ENCODE measurements around the gene ZNF454.

ZNF454 gene

DNA sequence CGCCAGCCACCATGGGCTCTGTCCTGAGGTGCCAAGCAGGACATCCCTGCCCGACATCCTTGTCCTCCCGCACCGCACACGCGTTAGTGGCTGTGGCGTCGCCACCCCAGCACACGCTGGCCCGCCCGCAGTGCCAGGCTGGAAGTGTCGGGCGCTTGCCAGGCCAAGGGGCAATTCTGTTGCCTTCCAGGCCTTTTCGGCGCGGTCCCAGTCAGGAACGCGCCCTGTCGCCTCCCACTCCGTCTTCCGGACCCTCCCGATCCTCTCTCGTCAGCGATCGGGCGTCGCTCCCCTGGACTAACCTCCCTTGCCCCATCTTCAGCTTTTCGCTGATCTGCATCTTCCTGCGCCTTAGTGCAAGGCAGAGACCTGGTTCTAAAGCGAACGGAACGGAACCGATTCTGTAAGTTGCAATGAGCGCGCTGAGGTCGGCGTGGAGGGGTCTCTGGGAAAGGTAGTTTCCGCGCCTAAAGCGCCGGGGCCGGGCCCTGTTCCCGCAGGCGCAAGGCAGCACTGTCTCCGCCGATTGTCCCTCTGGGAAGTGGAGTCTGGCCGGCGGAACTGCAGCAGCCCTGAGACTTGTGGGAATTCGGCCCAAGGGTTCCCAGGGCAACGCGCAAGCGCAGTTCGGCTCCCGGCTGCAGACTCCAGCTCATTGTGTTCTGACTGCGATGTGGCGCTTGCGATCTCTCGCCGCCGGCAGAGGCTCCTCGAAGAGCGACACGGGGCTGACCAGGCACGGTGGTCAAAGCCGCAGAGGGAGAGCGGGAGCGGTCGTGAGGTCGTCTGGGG is at the start of gene ZNF454:
Gene ZNF454, plus strand, starts transcription at position 630 of the 792 bp plus-strand sequence. CDS start 1,594 bp downstream, outside the sequence.
- H3K4me3 ChIP-seq: peak within 1 kb of the TSS; percentile 81 to 82
- H3K9me3 ChIP-seq: peaks cover 12 to 55% (median 52%) of the 10 kb centered on the region in 3 donors
- peaks cover 11 to 36% (median 26%) of the 10 kb centered on the region in 3 donors for H3K36me3 ChIP-seq
- peaks cover 0 to 14% (median 10%) of the 10 kb centered on the region in 4 donors for H3K4me1 ChIP-seq
- DNase-seq: peak; percentile 86 to 93
- intact Hi-C loops (cut with DNase I; ENCODE audit: low total_unique reads): loop anchor here (10.0 kb wide), 1 partner anchor 46 kb away; the partner anchor contains the start of gene ZFP2
- TF ChIP-seq, protein P1, sequence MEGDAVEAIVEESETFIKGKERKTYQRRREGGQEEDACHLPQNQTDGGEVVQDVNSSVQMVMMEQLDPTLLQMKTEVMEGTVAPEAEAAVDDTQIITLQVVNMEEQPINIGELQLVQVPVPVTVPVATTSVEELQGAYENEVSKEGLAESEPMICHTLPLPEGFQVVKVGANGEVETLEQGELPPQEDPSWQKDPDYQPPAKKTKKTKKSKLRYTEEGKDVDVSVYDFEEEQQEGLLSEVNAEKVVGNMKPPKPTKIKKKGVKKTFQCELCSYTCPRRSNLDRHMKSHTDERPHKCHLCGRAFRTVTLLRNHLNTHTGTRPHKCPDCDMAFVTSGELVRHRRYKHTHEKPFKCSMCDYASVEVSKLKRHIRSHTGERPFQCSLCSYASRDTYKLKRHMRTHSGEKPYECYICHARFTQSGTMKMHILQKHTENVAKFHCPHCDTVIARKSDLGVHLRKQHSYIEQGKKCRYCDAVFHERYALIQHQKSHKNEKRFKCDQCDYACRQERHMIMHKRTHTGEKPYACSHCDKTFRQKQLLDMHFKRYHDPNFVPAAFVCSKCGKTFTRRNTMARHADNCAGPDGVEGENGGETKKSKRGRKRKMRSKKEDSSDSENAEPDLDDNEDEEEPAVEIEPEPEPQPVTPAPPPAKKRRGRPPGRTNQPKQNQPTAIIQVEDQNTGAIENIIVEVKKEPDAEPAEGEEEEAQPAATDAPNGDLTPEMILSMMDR (IDR thresholded peaks at IDR 0.05): no peak
- no peaks in the 10 kb centered on the region for H3K27me3 ChIP-seq
- H3K27ac ChIP-seq: peak within 1 kb of the TSS; percentile 79 to 85

DNA sequence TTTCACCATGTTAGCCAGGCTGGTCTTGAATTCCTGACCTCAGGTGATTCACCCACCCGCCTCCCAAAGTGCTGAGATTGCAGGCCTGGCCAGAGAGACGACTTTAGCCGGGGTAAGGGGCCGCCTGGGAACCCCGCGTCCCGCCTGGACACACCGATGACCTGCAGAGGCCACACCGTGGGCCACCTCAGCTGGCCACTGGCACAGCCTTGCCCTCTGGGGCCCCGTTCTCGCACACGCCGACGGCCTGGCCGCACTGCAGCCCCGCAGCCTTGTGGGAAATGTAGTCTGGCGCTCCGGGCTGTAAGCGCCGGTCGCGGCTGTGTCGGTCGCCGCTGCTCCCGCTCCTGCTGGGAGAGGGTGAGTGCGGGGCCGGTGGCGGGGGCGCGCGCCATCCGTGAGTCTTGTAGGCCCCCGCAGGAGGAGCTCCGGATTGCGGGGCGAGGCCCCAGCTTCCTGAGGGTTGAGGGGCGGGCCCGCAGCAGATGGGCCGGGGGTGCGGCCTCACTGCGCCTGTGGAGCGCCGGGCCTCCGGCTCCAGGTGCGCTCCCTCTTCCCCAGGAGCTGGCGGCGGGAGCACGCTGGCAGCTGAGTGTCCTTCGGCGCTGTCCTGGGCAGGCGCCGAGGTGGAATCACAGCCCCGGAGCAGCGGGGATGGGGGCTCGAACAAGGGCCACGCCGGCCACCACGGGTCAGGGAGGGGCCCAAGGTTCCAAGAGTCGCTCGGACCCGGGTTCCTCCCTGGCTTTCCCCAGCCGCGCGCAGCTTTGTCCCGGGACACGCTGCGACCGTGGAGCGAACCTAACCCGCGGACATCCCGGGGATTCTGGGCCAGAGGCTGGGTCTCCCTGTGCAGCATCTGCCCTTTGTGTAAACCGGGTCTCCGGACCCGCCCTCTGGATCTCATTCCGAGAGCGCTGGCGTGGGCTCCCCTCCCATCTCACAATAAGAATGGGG is 45.1 kb upstream of the ZNF454 start, which contains the start of gene ZFP2:
Gene ZFP2, plus strand, starts transcription at position 299 of the 957 bp plus-strand sequence. CDS start 35,401 bp downstream, outside the sequence.
- Histone ChIP-seq H3K4me1 (peaks cover 0 to 6% (median 2%) of the 10 kb centered on the region in 4 donors), H3K4me3 (peak within 1 kb of the TSS; percentile 78 to 82), H3K27ac (peak within 1 kb of the TSS; percentile 78 to 84), H3K27me3 (no peaks in the 10 kb centered on the region), H3K36me3 (no peaks in the 10 kb centered on the region), H3K9me3 (peaks cover 0 to 4% (median 0%) of the 10 kb centered on the region in 3 donors)
- intact Hi-C loops (cut with DNase I; ENCODE audit: low total_unique reads): loop anchor here (10.0 kb wide), 1 partner anchor 49 kb away; the partner anchor contains the start of gene ZNF454
- DNase-seq: peak; percentile 38 to 70
- TF ChIP-seq, protein P1 (IDR thresholded peaks at IDR 0.05): no peak

DNA sequence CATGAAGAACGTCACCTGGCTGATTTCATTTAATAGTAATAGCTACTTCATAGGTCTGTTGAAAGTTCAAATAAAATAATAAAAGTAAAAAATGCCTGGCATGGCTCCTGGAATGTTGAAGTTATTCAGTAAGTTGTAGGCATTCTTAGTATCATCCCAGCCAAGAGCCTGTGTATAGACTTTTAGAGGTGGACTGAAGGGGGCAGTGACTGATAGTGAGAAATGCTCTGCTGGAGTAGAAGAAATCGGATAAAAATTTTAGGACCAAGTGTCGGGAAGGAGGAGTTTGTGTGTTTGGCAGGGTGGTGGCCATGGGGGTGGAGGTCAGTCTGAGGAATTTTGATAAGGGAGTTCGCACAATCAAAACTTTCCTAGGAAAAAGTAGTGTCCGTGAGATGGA is 41.7 kb upstream of the ZNF454 start:
- Histone ChIP-seq H3K9me3 (peaks cover 0 to 17% (median 0%) of the 10 kb centered on the region in 3 donors), H3K27me3 (no peaks in the 10 kb centered on the region), H3K4me1 (peaks cover 0 to 6% (median 2%) of the 10 kb centered on the region in 4 donors), H3K27ac (no peak overlapping the region), H3K4me3 (no peak overlapping the region), H3K36me3 (peaks cover 0 to 15% (median 13%) of the 10 kb centered on the region in 3 donors)
- no peak for DNase-seq
- TF ChIP-seq, protein P1 (IDR thresholded peaks at IDR 0.05): no peak
- intact Hi-C loops (cut with DNase I; ENCODE audit: low total_unique reads): loop anchor here (10.0 kb wide), 1 partner anchor 46 kb away; the partner anchor contains the start of gene ZNF454

DNA sequence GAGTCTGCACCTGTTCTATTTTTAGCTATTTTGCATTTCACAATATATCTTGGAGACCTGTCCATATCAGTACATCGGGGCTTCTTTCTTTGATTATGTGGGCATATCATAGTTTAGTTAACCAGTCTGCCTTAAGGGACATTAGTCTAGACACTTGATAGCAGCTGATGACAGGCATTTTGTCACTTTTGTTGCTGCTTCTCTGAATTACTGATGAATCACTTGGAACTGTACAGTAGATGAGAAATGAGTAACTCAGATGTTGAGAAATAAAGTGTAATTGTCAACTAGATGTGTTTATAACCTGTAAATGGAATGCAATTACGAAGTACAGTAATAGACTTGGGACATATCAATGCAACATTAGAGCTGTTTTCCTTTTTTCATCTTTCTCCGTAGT is 38.1 kb upstream of the ZNF454 start:
- H3K27ac ChIP-seq: no peak overlapping the region
- no peak for DNase-seq
- intact Hi-C loops (cut with DNase I; ENCODE audit: low total_unique reads): no loop called here
- TF ChIP-seq, protein P1 (IDR thresholded peaks at IDR 0.05): no peak
- H3K9me3 ChIP-seq: peaks cover under 1 to 34% (median 1%) of the 10 kb centered on the region in 3 donors
- no peak overlapping the region for H3K4me3 ChIP-seq
- peaks cover 6 to 35% (median 28%) of the 10 kb centered on the region in 3 donors for H3K36me3 ChIP-seq
- no peaks in the 10 kb centered on the region for H3K27me3 ChIP-seq
- no peaks in the 10 kb centered on the region for H3K4me1 ChIP-seq
